ENCODE data around the gene MAP2K5.
A peak's percentile ranks its signal among the peaks of the same experiment; 100 is the strongest.

Gene MAP2K5

DNA sequence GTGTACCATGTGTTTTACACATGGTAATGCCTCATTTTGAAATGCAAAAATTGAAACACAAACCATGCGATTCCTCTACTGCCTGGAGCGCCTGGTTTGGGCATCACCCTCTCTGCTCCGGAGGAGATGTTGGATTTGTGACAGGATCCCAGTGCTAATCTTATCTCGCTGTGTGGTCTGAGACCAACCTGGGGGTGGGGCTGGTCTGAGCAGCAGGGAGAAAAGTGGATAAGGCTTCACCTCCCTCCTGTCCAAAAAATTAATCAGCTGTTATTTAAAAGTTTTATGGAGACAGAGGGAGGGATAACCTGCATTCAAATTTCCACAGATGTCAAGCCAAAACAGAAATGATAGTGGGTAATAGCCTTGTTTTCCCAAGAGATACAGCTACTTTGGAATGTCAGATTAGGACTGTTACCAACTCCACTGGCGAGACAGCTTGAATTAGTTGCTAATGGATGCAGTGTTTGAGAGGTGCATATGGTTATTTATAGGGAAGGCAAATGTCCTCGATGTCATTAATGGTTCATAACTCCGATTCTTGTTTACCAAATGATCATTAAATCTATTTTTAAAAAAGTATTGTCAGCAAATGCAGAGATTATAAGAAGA, 228.8 kb downstream of the MAP2K5 start (continued):
- TF ChIP-seq, protein P1, sequence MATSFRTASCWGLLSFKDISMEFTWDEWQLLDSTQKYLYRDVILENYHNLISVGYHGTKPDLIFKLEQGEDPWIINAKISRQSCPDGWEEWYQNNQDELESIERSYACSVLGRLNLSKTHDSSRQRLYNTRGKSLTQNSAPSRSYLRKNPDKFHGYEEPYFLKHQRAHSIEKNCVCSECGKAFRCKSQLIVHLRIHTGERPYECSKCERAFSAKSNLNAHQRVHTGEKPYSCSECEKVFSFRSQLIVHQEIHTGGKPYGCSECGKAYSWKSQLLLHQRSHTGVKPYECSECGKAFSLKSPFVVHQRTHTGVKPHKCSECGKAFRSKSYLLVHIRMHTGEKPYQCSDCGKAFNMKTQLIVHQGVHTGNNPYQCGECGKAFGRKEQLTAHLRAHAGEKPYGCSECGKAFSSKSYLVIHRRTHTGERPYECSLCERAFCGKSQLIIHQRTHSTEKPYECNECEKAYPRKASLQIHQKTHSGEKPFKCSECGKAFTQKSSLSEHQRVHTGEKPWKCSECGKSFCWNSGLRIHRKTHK (tag by site-specific recombination; IDR thresholded peaks at IDR 0.05): no peak
- TF ChIP-seq, protein P2, sequence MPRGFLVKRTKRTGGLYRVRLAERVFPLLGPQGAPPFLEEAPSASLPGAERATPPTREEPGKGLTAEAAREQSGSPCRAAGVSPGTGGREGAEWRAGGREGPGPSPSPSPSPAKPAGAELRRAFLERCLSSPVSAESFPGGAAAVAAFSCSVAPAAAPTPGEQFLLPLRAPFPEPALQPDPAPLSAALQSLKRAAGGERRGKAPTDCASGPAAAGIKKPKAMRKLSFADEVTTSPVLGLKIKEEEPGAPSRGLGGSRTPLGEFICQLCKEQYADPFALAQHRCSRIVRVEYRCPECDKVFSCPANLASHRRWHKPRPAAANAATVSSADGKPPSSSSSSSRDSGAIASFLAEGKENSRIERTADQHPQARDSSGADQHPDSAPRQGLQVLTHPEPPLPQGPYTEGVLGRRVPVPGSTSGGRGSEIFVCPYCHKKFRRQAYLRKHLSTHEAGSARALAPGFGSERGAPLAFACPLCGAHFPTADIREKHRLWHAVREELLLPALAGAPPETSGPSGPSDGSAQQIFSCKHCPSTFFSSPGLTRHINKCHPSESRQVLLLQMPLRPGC (tag by site-specific recombination; IDR thresholded peaks at IDR 0.05): 0 out of 2 replicates have a peak, but pooled peaks have one; percentile 13
- TF ChIP-seq ZNF654 (tag by site-specific recombination; IDR thresholded peaks at IDR 0.05; ENCODE audit: low read depth) (no peak), YY1 (tag by site-specific recombination; IDR thresholded peaks at IDR 0.05) (no peak), SP7 (tag by site-specific recombination; IDR thresholded peaks at IDR 0.05) (peak; percentile 45), ZNF155 (tag by site-specific recombination; IDR thresholded peaks at IDR 0.05) (no peak), ZNF623 (tag by site-specific recombination; IDR thresholded peaks at IDR 0.05) (no peak), ZNF501 (tag by site-specific recombination; IDR thresholded peaks at IDR 0.05) (no peak), ZNF426 (tag by site-specific recombination; IDR thresholded peaks at IDR 0.05) (no peak), ZNF416 (tag by site-specific recombination; IDR thresholded peaks at IDR 0.05) (no peak), ZNF10 (tag by site-specific recombination; IDR thresholded peaks at IDR 0.05) (peak; percentile 80), ZNF266 (tag by site-specific recombination; IDR thresholded peaks at IDR 0.05; ENCODE audit: low read depth) (no peak), ZNF558 (tag by site-specific recombination; IDR thresholded peaks at IDR 0.05) (no peak), ZBTB1 (tag by site-specific recombination; IDR thresholded peaks at IDR 0.05) (no peak), ZNF585B (tag by site-specific recombination; IDR thresholded peaks at IDR 0.05) (no peak), ZNF596 (tag by site-specific recombination; IDR thresholded peaks at IDR 0.05) (no peak), ZNF777 (tag by site-specific recombination; IDR thresholded peaks at IDR 0.05; ENCODE audit: borderline replicate concordance) (no peak), ZNF624 (tag by site-specific recombination; IDR thresholded peaks at IDR 0.05) (no peak), GLI2 (tag by site-specific recombination; IDR thresholded peaks at IDR 0.05; ENCODE audit: borderline replicate concordance, low read depth) (no peak), ZNF843 (tag by site-specific recombination; IDR thresholded peaks at IDR 0.05) (peak; percentile 73), ZBTB7A (tag by site-specific recombination; IDR thresholded peaks at IDR 0.05; ENCODE audit: low read depth) (no peak), GLIS1 (tag by site-specific recombination; IDR thresholded peaks at IDR 0.05) (peak; percentile 87), ZFP37 (tag by site-specific recombination; IDR thresholded peaks at IDR 0.05) (no peak), ZNF664 (tag by site-specific recombination; IDR thresholded peaks at IDR 0.05) (no peak), ZNF548 (tag by site-specific recombination; IDR thresholded peaks at IDR 0.05) (no peak)
- TF ChIP-seq, protein P3, sequence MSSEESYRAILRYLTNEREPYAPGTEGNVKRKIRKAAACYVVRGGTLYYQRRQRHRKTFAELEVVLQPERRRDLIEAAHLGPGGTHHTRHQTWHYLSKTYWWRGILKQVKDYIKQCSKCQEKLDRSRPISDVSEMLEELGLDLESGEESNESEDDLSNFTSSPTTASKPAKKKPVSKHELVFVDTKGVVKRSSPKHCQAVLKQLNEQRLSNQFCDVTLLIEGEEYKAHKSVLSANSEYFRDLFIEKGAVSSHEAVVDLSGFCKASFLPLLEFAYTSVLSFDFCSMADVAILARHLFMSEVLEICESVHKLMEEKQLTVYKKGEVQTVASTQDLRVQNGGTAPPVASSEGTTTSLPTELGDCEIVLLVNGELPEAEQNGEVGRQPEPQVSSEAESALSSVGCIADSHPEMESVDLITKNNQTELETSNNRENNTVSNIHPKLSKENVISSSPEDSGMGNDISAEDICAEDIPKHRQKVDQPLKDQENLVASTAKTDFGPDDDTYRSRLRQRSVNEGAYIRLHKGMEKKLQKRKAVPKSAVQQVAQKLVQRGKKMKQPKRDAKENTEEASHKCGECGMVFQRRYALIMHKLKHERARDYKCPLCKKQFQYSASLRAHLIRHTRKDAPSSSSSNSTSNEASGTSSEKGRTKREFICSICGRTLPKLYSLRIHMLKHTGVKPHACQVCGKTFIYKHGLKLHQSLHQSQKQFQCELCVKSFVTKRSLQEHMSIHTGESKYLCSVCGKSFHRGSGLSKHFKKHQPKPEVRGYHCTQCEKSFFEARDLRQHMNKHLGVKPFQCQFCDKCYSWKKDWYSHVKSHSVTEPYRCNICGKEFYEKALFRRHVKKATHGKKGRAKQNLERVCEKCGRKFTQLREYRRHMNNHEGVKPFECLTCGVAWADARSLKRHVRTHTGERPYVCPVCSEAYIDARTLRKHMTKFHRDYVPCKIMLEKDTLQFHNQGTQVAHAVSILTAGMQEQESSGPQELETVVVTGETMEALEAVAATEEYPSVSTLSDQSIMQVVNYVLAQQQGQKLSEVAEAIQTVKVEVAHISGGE (tag by site-specific recombination; conservative IDR thresholded peaks at IDR 0.05; ENCODE audit: low read depth): no peak; the same call in 1 of the 2 replicates
- TF ChIP-seq, protein P4, sequence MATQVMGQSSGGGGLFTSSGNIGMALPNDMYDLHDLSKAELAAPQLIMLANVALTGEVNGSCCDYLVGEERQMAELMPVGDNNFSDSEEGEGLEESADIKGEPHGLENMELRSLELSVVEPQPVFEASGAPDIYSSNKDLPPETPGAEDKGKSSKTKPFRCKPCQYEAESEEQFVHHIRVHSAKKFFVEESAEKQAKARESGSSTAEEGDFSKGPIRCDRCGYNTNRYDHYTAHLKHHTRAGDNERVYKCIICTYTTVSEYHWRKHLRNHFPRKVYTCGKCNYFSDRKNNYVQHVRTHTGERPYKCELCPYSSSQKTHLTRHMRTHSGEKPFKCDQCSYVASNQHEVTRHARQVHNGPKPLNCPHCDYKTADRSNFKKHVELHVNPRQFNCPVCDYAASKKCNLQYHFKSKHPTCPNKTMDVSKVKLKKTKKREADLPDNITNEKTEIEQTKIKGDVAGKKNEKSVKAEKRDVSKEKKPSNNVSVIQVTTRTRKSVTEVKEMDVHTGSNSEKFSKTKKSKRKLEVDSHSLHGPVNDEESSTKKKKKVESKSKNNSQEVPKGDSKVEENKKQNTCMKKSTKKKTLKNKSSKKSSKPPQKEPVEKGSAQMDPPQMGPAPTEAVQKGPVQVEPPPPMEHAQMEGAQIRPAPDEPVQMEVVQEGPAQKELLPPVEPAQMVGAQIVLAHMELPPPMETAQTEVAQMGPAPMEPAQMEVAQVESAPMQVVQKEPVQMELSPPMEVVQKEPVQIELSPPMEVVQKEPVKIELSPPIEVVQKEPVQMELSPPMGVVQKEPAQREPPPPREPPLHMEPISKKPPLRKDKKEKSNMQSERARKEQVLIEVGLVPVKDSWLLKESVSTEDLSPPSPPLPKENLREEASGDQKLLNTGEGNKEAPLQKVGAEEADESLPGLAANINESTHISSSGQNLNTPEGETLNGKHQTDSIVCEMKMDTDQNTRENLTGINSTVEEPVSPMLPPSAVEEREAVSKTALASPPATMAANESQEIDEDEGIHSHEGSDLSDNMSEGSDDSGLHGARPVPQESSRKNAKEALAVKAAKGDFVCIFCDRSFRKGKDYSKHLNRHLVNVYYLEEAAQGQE (tag by site-specific recombination; IDR thresholded peaks at IDR 0.05): no peak
- TF ChIP-seq, protein P5, sequence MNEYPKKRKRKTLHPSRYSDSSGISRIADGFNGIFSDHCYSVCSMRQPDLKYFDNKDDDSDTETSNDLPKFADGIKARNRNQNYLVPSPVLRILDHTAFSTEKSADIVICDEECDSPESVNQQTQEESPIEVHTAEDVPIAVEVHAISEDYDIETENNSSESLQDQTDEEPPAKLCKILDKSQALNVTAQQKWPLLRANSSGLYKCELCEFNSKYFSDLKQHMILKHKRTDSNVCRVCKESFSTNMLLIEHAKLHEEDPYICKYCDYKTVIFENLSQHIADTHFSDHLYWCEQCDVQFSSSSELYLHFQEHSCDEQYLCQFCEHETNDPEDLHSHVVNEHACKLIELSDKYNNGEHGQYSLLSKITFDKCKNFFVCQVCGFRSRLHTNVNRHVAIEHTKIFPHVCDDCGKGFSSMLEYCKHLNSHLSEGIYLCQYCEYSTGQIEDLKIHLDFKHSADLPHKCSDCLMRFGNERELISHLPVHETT (tag by site-specific recombination; IDR thresholded peaks at IDR 0.05): no peak
- TF ChIP-seq, protein P6, sequence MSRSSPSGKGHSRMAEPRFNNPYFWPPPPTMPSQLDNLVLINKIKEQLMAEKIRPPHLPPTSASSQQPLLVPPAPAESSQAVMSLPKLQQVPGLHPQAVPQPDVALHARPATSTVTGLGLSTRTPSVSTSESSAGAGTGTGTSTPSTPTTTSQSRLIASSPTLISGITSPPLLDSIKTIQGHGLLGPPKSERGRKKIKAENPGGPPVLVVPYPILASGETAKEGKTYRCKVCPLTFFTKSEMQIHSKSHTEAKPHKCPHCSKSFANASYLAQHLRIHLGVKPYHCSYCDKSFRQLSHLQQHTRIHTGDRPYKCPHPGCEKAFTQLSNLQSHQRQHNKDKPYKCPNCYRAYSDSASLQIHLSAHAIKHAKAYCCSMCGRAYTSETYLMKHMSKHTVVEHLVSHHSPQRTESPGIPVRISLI (tag by site-specific recombination; IDR thresholded peaks at IDR 0.05): no peak
